WTC11 (cell line): ENCODE data around the gene LHFPL6.

Experiments used
- CBFB ChIP-seq: sonication (generic); formaldehyde crosslinking; IDR thresholded peaks from 2 replicates; pipeline ENCODE4 v1.8.1; 2022; ENCODE audit warnings: mild to moderate bottlenecking, low read depth, missing genetic modification reagents
- TF ChIP-seq, protein P1 (sequence below): fragments of 200-600 bp; IDR thresholded peaks from 2 replicates; pipeline ENCODE4 v1.8.0; 2022; ENCODE audit warnings: antibody characterized with exemption
- TF ChIP-seq, protein P2 (sequence below): sonication (generic); formaldehyde crosslinking; IDR thresholded peaks from 2 replicates; pipeline ENCODE4 v1.8.0; 2022; ENCODE audit warnings: mild to moderate bottlenecking, missing genetic modification reagents

DNA sequence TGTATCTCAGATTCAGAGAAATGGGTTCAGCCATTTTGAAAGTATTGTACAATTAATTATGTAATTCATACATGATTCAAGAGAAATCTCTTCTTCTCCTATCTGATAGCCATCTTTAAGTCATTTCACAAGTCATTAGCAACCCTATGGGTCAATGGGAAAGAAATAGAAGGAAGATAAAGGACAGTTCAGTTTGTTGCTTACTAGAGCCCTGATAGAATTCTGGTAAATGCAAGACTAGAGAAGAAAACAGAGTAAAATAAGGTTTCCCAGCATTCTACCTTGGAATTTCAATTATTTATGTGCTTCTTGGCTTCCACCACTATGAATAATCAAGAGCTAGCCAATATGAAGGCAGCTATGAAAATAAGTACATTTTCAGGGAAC lies 117.7 kb downstream of the LHFPL6 start:
- TF ChIP-seq, protein P1, sequence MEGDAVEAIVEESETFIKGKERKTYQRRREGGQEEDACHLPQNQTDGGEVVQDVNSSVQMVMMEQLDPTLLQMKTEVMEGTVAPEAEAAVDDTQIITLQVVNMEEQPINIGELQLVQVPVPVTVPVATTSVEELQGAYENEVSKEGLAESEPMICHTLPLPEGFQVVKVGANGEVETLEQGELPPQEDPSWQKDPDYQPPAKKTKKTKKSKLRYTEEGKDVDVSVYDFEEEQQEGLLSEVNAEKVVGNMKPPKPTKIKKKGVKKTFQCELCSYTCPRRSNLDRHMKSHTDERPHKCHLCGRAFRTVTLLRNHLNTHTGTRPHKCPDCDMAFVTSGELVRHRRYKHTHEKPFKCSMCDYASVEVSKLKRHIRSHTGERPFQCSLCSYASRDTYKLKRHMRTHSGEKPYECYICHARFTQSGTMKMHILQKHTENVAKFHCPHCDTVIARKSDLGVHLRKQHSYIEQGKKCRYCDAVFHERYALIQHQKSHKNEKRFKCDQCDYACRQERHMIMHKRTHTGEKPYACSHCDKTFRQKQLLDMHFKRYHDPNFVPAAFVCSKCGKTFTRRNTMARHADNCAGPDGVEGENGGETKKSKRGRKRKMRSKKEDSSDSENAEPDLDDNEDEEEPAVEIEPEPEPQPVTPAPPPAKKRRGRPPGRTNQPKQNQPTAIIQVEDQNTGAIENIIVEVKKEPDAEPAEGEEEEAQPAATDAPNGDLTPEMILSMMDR = no peak
- no peak for TF ChIP-seq CBFB
- TF ChIP-seq, protein P2, sequence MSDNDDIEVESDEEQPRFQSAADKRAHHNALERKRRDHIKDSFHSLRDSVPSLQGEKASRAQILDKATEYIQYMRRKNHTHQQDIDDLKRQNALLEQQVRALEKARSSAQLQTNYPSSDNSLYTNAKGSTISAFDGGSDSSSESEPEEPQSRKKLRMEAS (CRISPR knock-in tag) = no peak
